Hair follicular keratinocyte (primary cell): ENCODE data around the gene SLC5A5. TPM values are rescaled to one million over a fixed set of nuclear protein-coding genes. Genes with fewer than 3 reads are reported as not detected.

Source experiments
- total RNA-seq: library from RNA; depleted of rRNA; stranded (reverse); fragments of >200 nt; gene quantifications from 2 replicates; pipeline ENCODE4 v1.2.3, GENCODE V29; 2015

The SLC5A5 gene
- total RNA-seq = not detected in 2 replicates

GRCh38 chr19:17871878-17872250, at the start of gene SLC5A5:
Gene SLC5A5, plus strand, starts transcription at chr19:17871945. Its CDS starts 375 bp downstream, at chr19:17872320.

GRCh38 chr19:17847538-17848366, 24.0 kb upstream of the SLC5A5 start, which contains the start of gene JAK3:
Gene JAK3, minus strand, starts transcription at chr19:17847982. Its CDS starts 3,565 bp downstream, at chr19:17844417.

GRCh38 chr19:17859533-17860330, 12.0 kb upstream of the SLC5A5 start, which contains the start of gene RPL18A:
Gene RPL18A, plus strand, starts transcription at chr19:17859910. Its CDS starts 47 bp downstream, at chr19:17859957.

GRCh38 chr19:17932485-17933338, 61.0 kb downstream of the SLC5A5 start, which contains the start of gene CCDC124:
Gene CCDC124, plus strand, starts transcription at chr19:17933015. Its CDS starts 3,406 bp downstream, at chr19:17936421.

Other genes with a start within 250 kb of the SLC5A5 start
- 0.04 and 0.55 TPM in 2 replicates for gene UNC13A, start 183.6 kb upstream of the SLC5A5 start, total RNA-seq
- gene MAP1S, start 152.5 kb upstream of the SLC5A5 start, total RNA-seq = 22.2 and 25.0 TPM in 2 replicates
- 1.4 and 3.7 TPM in 2 replicates for gene FCHO1, start 120.5 kb upstream of the SLC5A5 start, total RNA-seq
- 8.0 and 13.7 TPM in 2 replicates for gene B3GNT3, start 76.8 kb upstream of the SLC5A5 start, total RNA-seq
- not detected in 2 replicates for gene INSL3, start 50.4 kb upstream of the SLC5A5 start, total RNA-seq
- gene JAK3, start 24.0 kb upstream of the SLC5A5 start, total RNA-seq = 0.42 and 1.6 TPM in 2 replicates
- gene RPL18A, start 12.0 kb upstream of the SLC5A5 start, total RNA-seq = 1,779 and 2,048 TPM in 2 replicates
- 62.5 and 103 TPM in 2 replicates for gene CCDC124, start 61.1 kb downstream of the SLC5A5 start, total RNA-seq
- not detected in 2 replicates for gene KCNN1, start 95.2 kb downstream of the SLC5A5 start, total RNA-seq
- gene ARRDC2, start 136.2 kb downstream of the SLC5A5 start, total RNA-seq = 6.4 and 8.2 TPM in 2 replicates
- not detected in 2 replicates for gene IL12RB1, start 215.0 kb downstream of the SLC5A5 start, total RNA-seq
- 2.4 and 3.3 TPM in 2 replicates for gene MAST3, start 225.8 kb downstream of the SLC5A5 start, total RNA-seq